HepG2 (cell line): ENCODE results near the gene CLMP.

Experiments used
- CHD2 ChIP-seq: IDR thresholded peaks from 2 replicates; pipeline ENCODE4 v1.6.1; 2011; ENCODE audit warnings: low read depth, low read length, improper control_type of control experiment
- EZH2 ChIP-seq: conservative IDR thresholded peaks from 2 replicates; pipeline ENCODE4 v1.6.1; 2012; ENCODE audit warnings: mild to moderate bottlenecking, low read depth, low read length, moderate library complexity
- FOSL2 ChIP-seq: sonication (generic); formaldehyde crosslinking; IDR thresholded peaks from 2 replicates; pipeline ENCODE4 v1.4.0; 2020; ENCODE audit warnings: missing genetic modification reagents
- NFIC ChIP-seq: IDR thresholded peaks from 2 replicates; pipeline ENCODE4 v1.6.1; 2012; ENCODE audit warnings: mild to moderate bottlenecking, low read length, inconsistent platforms
- NPAS2 ChIP-seq: sonication (generic); formaldehyde crosslinking; IDR thresholded peaks from 2 replicates; pipeline ENCODE4 v1.8.0; 2022; ENCODE audit warnings: mild to moderate bottlenecking, missing genetic modification reagents, borderline replicate concordance
- RCOR2 ChIP-seq: IDR thresholded peaks from 2 replicates; pipeline ENCODE4 v1.6.1; 2016; ENCODE audit warnings: missing biosample characterization, missing genetic modification reagents
- SMAD1 ChIP-seq: sonication (generic); formaldehyde crosslinking; IDR thresholded peaks from 2 replicates; pipeline ENCODE4 v1.4.0; 2020; ENCODE audit warnings: missing genetic modification reagents, low read depth, mild to moderate bottlenecking, borderline replicate concordance
- SP4 ChIP-seq: sonication (generic); formaldehyde crosslinking; IDR thresholded peaks from 2 replicates; pipeline ENCODE4 v1.8.1; 2023; ENCODE audit warnings: mild to moderate bottlenecking, missing genetic modification reagents
- SPEN ChIP-seq: sonication (generic); formaldehyde crosslinking; IDR thresholded peaks from 2 replicates; pipeline ENCODE4 v1.5.1; 2020; ENCODE audit warnings: low read depth, mild to moderate bottlenecking, missing genetic modification reagents
- TF ChIP-seq, protein P1 (sequence below): sonication (generic); formaldehyde crosslinking; IDR thresholded peaks from 2 replicates; pipeline ENCODE4 v1.4.0; 2020; ENCODE audit warnings: missing genetic modification reagents
- TF ChIP-seq, protein P2 (sequence below): sonication (generic); formaldehyde crosslinking; IDR thresholded peaks from 2 replicates; pipeline ENCODE4 v1.5.0; 2020; ENCODE audit warnings: mild to moderate bottlenecking, missing genetic modification reagents, moderate library complexity
- TF ChIP-seq, protein P3 (sequence below): fragments of 450-650 bp; IDR thresholded peaks from 2 replicates; pipeline ENCODE4 v1.6.1; 2017; ENCODE audit warnings: mild to moderate bottlenecking
- TF ChIP-seq, protein P4 (sequence below): sonication (generic); formaldehyde crosslinking; IDR thresholded peaks from 2 replicates; pipeline ENCODE4 v1.8.1; 2023; ENCODE audit warnings: missing genetic modification reagents, inconsistent platforms, borderline replicate concordance
- TF ChIP-seq, protein P5 (sequence below): sonication (generic); formaldehyde crosslinking; IDR thresholded peaks from 2 replicates; pipeline ENCODE4 v1.8.0; 2022; ENCODE audit warnings: mild to moderate bottlenecking, missing genetic modification reagents, moderate library complexity

- TF ChIP-seq, protein P1, sequence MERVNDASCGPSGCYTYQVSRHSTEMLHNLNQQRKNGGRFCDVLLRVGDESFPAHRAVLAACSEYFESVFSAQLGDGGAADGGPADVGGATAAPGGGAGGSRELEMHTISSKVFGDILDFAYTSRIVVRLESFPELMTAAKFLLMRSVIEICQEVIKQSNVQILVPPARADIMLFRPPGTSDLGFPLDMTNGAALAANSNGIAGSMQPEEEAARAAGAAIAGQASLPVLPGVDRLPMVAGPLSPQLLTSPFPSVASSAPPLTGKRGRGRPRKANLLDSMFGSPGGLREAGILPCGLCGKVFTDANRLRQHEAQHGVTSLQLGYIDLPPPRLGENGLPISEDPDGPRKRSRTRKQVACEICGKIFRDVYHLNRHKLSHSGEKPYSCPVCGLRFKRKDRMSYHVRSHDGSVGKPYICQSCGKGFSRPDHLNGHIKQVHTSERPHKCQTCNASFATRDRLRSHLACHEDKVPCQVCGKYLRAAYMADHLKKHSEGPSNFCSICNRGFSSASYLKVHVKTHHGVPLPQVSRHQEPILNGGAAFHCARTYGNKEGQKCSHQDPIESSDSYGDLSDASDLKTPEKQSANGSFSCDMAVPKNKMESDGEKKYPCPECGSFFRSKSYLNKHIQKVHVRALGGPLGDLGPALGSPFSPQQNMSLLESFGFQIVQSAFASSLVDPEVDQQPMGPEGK: no peak
- no peak for TF ChIP-seq EZH2
- TF ChIP-seq, protein P2, sequence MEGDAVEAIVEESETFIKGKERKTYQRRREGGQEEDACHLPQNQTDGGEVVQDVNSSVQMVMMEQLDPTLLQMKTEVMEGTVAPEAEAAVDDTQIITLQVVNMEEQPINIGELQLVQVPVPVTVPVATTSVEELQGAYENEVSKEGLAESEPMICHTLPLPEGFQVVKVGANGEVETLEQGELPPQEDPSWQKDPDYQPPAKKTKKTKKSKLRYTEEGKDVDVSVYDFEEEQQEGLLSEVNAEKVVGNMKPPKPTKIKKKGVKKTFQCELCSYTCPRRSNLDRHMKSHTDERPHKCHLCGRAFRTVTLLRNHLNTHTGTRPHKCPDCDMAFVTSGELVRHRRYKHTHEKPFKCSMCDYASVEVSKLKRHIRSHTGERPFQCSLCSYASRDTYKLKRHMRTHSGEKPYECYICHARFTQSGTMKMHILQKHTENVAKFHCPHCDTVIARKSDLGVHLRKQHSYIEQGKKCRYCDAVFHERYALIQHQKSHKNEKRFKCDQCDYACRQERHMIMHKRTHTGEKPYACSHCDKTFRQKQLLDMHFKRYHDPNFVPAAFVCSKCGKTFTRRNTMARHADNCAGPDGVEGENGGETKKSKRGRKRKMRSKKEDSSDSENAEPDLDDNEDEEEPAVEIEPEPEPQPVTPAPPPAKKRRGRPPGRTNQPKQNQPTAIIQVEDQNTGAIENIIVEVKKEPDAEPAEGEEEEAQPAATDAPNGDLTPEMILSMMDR (CRISPR knock-in tag): no peak
- no peak for TF ChIP-seq FOSL2 (CRISPR knock-in tag)
- no peak for TF ChIP-seq CHD2
- TF ChIP-seq, protein P3, sequence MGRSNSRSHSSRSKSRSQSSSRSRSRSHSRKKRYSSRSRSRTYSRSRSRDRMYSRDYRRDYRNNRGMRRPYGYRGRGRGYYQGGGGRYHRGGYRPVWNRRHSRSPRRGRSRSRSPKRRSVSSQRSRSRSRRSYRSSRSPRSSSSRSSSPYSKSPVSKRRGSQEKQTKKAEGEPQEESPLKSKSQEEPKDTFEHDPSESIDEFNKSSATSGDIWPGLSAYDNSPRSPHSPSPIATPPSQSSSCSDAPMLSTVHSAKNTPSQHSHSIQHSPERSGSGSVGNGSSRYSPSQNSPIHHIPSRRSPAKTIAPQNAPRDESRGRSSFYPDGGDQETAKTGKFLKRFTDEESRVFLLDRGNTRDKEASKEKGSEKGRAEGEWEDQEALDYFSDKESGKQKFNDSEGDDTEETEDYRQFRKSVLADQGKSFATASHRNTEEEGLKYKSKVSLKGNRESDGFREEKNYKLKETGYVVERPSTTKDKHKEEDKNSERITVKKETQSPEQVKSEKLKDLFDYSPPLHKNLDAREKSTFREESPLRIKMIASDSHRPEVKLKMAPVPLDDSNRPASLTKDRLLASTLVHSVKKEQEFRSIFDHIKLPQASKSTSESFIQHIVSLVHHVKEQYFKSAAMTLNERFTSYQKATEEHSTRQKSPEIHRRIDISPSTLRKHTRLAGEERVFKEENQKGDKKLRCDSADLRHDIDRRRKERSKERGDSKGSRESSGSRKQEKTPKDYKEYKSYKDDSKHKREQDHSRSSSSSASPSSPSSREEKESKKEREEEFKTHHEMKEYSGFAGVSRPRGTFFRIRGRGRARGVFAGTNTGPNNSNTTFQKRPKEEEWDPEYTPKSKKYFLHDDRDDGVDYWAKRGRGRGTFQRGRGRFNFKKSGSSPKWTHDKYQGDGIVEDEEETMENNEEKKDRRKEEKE: no peak
- TF ChIP-seq NPAS2 (CRISPR knock-in tag): no peak
- no peak for TF ChIP-seq SPEN (CRISPR knock-in tag)
- TF ChIP-seq NFIC: no peak
- TF ChIP-seq, protein P4, sequence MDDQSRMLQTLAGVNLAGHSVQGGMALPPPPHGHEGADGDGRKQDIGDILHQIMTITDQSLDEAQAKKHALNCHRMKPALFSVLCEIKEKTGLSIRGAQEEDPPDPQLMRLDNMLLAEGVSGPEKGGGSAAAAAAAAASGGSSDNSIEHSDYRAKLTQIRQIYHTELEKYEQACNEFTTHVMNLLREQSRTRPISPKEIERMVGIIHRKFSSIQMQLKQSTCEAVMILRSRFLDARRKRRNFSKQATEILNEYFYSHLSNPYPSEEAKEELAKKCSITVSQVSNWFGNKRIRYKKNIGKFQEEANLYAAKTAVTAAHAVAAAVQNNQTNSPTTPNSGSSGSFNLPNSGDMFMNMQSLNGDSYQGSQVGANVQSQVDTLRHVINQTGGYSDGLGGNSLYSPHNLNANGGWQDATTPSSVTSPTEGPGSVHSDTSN: no peak
- TF ChIP-seq SMAD1: no peak
- TF ChIP-seq SP4 (CRISPR knock-in tag): no peak
- TF ChIP-seq, protein P5, sequence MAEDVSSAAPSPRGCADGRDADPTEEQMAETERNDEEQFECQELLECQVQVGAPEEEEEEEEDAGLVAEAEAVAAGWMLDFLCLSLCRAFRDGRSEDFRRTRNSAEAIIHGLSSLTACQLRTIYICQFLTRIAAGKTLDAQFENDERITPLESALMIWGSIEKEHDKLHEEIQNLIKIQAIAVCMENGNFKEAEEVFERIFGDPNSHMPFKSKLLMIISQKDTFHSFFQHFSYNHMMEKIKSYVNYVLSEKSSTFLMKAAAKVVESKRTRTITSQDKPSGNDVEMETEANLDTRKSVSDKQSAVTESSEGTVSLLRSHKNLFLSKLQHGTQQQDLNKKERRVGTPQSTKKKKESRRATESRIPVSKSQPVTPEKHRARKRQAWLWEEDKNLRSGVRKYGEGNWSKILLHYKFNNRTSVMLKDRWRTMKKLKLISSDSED: no peak
- TF ChIP-seq RCOR2: no peak
These were observed 33.6 kb upstream of the CLMP start for GRCh38 chr11:123228496-123229163.
